Measurements from ENCODE around the gene AGBL1.

The AGBL1 gene

DNA sequence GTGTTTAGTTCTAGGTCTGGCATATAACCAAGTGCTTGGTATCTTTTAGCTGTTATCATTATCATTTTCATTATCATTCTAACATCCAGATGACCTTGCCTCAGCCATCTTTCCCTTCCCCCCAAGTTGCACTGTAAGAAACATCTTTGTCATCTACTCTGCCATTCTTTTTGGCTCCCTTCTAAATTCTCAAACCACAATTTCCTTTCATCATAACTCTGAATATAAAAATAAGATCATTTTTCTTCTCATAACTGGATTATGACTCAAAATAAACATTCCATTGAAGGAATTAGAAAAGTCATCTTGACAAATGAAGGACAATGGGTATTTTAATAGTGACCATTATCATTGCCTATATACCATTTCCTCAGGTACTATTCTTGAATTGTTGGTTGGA, 786.2 kb downstream of the AGBL1 start:
- TF ChIP-seq SIN3A (IDR thresholded peaks at IDR 0.05; ENCODE audit: borderline replicate concordance, insufficient read depth, low read length) (no peak), TAF1 (IDR thresholded peaks at IDR 0.05; ENCODE audit: borderline replicate concordance, insufficient read depth, low read length) (no peak), POLR2AphosphoS5 (IDR thresholded peaks at IDR 0.05; ENCODE audit: low read depth, low read length) (no peak), FOXP2 (optimal IDR thresholded peaks at IDR 0.05; ENCODE audit: borderline replicate concordance, extremely low read depth, extremely low read length, insufficient read depth) (no peak)
- TF ChIP-seq, protein P1, sequence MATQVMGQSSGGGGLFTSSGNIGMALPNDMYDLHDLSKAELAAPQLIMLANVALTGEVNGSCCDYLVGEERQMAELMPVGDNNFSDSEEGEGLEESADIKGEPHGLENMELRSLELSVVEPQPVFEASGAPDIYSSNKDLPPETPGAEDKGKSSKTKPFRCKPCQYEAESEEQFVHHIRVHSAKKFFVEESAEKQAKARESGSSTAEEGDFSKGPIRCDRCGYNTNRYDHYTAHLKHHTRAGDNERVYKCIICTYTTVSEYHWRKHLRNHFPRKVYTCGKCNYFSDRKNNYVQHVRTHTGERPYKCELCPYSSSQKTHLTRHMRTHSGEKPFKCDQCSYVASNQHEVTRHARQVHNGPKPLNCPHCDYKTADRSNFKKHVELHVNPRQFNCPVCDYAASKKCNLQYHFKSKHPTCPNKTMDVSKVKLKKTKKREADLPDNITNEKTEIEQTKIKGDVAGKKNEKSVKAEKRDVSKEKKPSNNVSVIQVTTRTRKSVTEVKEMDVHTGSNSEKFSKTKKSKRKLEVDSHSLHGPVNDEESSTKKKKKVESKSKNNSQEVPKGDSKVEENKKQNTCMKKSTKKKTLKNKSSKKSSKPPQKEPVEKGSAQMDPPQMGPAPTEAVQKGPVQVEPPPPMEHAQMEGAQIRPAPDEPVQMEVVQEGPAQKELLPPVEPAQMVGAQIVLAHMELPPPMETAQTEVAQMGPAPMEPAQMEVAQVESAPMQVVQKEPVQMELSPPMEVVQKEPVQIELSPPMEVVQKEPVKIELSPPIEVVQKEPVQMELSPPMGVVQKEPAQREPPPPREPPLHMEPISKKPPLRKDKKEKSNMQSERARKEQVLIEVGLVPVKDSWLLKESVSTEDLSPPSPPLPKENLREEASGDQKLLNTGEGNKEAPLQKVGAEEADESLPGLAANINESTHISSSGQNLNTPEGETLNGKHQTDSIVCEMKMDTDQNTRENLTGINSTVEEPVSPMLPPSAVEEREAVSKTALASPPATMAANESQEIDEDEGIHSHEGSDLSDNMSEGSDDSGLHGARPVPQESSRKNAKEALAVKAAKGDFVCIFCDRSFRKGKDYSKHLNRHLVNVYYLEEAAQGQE (IDR thresholded peaks at IDR 0.05; ENCODE audit: insufficient read depth in 1 of 2, low read depth in 2 of 2, low read length in 2 of 2), result no peak

DNA sequence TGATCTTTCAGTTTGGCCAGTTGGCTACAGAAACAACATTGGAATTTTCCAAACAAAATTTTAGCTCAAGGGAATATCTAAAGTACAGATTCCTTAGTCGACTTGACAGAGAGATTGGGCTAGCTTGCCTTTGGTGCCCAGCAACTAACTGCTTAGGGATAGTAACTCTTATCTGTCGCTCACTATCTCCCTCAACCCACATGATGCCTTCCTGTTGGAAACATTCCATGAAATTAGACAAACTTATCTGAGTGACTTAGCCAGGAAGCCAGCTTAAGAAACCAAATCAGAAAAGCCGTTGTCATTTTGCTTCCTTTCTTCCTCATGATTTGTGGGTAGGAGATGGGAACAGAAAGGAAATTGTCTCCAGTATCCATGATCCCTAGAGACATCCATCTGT, 791.2 kb downstream of the AGBL1 start:
- TF ChIP-seq, protein P1 (IDR thresholded peaks at IDR 0.05; ENCODE audit: insufficient read depth in 1 of 2, low read depth in 2 of 2, low read length in 2 of 2), result no peak
- TF ChIP-seq POLR2AphosphoS5 (IDR thresholded peaks at IDR 0.05; ENCODE audit: low read depth, low read length), result no peak
- TF ChIP-seq FOXP2 (optimal IDR thresholded peaks at IDR 0.05; ENCODE audit: borderline replicate concordance, extremely low read depth, extremely low read length, insufficient read depth), result no peak
- TF ChIP-seq SIN3A (IDR thresholded peaks at IDR 0.05; ENCODE audit: borderline replicate concordance, insufficient read depth, low read length), result no peak
- TF ChIP-seq TAF1 (IDR thresholded peaks at IDR 0.05; ENCODE audit: borderline replicate concordance, insufficient read depth, low read length), result no peak

DNA sequence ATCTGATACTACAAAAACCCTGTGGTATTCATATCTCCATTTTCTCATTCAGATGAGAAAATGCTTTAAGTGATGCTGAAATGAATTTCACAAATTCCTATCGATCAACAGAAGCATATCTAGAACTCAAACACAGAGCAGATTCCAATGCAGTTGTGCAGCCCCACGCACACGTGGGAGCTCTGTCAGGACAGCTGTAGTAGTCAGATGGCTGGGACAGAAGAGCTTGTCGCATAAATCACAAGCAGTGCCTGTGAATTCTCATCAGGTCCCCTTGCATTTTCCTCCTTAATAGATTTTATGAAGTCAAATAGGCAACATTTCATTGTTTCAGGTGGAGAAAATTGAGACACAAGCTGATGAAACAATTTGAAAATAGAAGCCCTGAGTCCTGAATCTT, 792.3 kb downstream of the AGBL1 start:
- TF ChIP-seq FOXP2 (optimal IDR thresholded peaks at IDR 0.05; ENCODE audit: borderline replicate concordance, extremely low read depth, extremely low read length, insufficient read depth) (no peak), SIN3A (IDR thresholded peaks at IDR 0.05; ENCODE audit: borderline replicate concordance, insufficient read depth, low read length) (no peak), TAF1 (IDR thresholded peaks at IDR 0.05; ENCODE audit: borderline replicate concordance, insufficient read depth, low read length) (no peak), POLR2AphosphoS5 (IDR thresholded peaks at IDR 0.05; ENCODE audit: low read depth, low read length) (no peak)
- TF ChIP-seq, protein P1 (IDR thresholded peaks at IDR 0.05; ENCODE audit: insufficient read depth in 1 of 2, low read depth in 2 of 2, low read length in 2 of 2), result no peak

DNA sequence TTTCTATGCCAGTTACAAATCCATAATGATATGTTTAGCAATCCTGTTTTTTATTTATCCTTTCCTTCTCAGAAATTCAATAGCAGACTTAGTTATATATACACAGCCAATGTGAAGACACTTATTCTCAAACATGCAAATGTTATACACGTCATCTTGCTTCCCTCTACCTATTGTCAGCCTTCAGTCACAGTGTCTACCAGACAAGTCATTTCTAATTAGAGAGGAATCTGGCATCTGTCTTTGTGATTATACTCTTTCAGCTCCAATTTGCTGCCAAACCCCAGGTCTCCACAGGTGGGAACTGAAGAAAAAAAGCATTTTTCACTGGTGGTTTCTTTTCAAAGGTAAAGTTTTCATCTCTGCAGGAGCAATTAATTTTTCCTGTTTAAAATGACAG, 793.1 kb downstream of the AGBL1 start:
- TF ChIP-seq POLR2AphosphoS5 (IDR thresholded peaks at IDR 0.05; ENCODE audit: low read depth, low read length) (no peak), FOXP2 (optimal IDR thresholded peaks at IDR 0.05; ENCODE audit: borderline replicate concordance, extremely low read depth, extremely low read length, insufficient read depth) (no peak), TAF1 (IDR thresholded peaks at IDR 0.05; ENCODE audit: borderline replicate concordance, insufficient read depth, low read length) (no peak), SIN3A (IDR thresholded peaks at IDR 0.05; ENCODE audit: borderline replicate concordance, insufficient read depth, low read length) (no peak)
- TF ChIP-seq, protein P1 (IDR thresholded peaks at IDR 0.05; ENCODE audit: insufficient read depth in 1 of 2, low read depth in 2 of 2, low read length in 2 of 2), result no peak

DNA sequence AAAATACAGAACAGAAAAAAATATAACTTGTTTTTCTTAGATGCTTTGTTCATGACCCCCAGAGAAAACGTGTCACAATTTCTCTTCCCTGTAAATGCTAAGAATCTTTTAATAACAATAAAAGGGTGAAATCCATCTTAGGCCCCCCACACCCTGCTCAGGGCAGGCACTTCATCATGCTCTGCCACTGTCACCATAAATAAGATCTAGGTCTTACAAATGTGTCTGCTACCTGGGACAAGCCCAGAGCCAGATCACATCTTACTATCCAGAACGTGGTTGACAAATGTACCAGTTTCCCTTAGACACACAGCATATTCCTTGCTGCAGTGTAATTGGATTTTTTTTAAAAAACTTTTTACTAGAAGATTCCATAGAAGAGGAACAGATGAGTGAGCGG, 795.4 kb downstream of the AGBL1 start:
- TF ChIP-seq TAF1 (IDR thresholded peaks at IDR 0.05; ENCODE audit: borderline replicate concordance, insufficient read depth, low read length) (no peak), SIN3A (IDR thresholded peaks at IDR 0.05; ENCODE audit: borderline replicate concordance, insufficient read depth, low read length) (no peak), POLR2AphosphoS5 (IDR thresholded peaks at IDR 0.05; ENCODE audit: low read depth, low read length) (no peak), FOXP2 (optimal IDR thresholded peaks at IDR 0.05; ENCODE audit: borderline replicate concordance, extremely low read depth, extremely low read length, insufficient read depth) (no peak)
- TF ChIP-seq, protein P1 (IDR thresholded peaks at IDR 0.05; ENCODE audit: insufficient read depth in 1 of 2, low read depth in 2 of 2, low read length in 2 of 2), result no peak

Data from PFSK-1 (cell line).